Stimulated activated naive CD8-positive, alpha-beta T cell treated with anti-CD3 and anti-CD28 coated beads, Interleukin-15, Interleukin-2, amounts not matched to agents 100 ng/mL and 50 ng/mL, for 24 hours (primary cell): ENCODE results near the gene ARL5C.

Source experiments
- H3K27ac Mint-ChIP-seq: one replicate; pipeline ENCODE4 v1.8.0; 2021; ENCODE audit warnings: mild to moderate bottlenecking, mixed read lengths
- H3K27me3 Mint-ChIP-seq: one replicate; pipeline ENCODE4 v1.8.0; 2021; ENCODE audit warnings: mixed read lengths
- H3K36me3 Mint-ChIP-seq: one replicate; pipeline ENCODE4 v1.8.0; 2021; ENCODE audit warnings: low read depth, mixed read lengths
- H3K4me1 Mint-ChIP-seq: one replicate; pipeline ENCODE4 v1.8.0; 2021; ENCODE audit warnings: low read depth, mixed read lengths
- H3K4me3 Mint-ChIP-seq: one replicate; pipeline ENCODE4 v1.8.0; 2021; ENCODE audit warnings: mild to moderate bottlenecking, mixed read lengths
- H3K9me3 Mint-ChIP-seq: one replicate; pipeline ENCODE4 v1.8.0; 2021; ENCODE audit warnings: mixed read lengths

The ARL5C gene

DNA sequence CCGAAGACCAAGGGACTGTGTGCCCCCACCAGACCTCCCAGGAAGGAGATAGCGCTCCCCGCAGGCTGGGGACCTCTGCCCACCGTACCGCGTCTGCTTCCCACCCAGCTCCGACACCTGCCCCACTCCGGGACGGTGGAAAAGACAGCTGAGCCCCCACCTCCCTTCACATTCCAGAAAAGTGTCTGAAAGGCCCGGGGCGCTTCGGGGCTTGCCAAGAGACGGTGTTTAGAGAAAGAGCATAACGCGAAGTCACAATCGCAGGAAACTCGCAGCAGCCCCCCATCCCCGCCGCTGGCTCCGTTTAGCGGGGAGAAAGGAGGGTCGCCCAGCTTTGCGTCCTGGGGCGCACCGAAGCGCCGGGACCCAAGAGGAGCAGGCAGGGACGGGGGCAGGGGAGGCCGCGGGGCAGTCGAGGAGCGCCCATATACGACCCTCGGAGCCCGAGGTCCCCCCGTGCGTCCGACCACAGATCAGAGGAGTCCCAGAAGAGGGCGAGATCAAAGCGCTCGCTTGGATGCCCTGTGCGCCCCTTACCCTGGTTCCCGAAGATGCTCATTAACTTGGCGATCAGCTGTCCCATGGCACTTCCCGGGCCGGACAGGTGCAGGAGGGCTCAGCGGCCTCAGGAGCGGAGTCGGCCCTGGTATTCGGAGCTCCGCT is 652 bp downstream of the ARL5C start:
- H3K4me3 Mint-ChIP-seq: peak overlapping the region; percentile 82
- no peaks in the 10 kb centered on the region for H3K36me3 Mint-ChIP-seq
- peak overlapping the region; percentile 1 for H3K27ac Mint-ChIP-seq
- H3K9me3 Mint-ChIP-seq: no peaks in the 10 kb centered on the region
- H3K27me3 Mint-ChIP-seq: peaks cover 21% of the 10 kb centered on the region
- peaks cover 18% of the 10 kb centered on the region for H3K4me1 Mint-ChIP-seq

DNA sequence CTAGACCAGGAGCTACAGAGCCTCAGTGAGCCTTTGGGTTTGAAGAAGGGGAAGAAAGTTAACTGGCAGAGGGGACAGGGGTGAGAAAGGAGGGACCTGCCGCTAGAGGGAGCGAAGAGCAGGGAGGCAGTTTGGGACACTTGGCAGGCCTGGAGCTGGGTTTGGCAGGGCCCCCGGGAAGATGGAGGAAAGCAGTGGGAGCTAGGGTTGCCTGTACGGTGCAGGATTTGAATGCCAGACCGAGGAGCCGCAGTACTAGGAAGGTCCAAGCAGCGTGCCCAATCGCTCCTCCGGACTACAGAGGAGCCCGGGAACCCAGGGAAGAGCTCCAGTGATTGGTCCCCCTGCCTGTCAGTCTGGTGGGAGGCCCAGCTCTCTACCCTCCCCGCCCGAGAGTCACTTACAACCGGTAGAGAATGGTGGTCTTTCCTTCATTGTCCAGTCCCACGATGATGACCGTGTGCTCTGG is 1.3 kb downstream of the ARL5C start:
- no peaks in the 10 kb centered on the region for H3K9me3 Mint-ChIP-seq
- H3K4me3 Mint-ChIP-seq: peak overlapping the region; percentile 82
- H3K36me3 Mint-ChIP-seq: no peaks in the 10 kb centered on the region
- H3K27ac Mint-ChIP-seq: peak overlapping the region; percentile 1
- H3K27me3 Mint-ChIP-seq: peaks cover 21% of the 10 kb centered on the region
- H3K4me1 Mint-ChIP-seq: peaks cover 18% of the 10 kb centered on the region

- Mint-ChIP-seq H3K9me3 (no peaks in the 10 kb centered on the region), H3K4me3 (no peak overlapping the region), H3K27ac (no peak overlapping the region), H3K36me3 (no peaks in the 10 kb centered on the region), H3K27me3 (peaks cover 17% of the 10 kb centered on the region), H3K4me1 (peaks cover 9% of the 10 kb centered on the region)
Observed at GRCh38 chr17:39161962-39162361, 4.0 kb downstream of the ARL5C start.

- H3K27me3 Mint-ChIP-seq: peaks cover 8% of the 10 kb centered on the region
- no peak overlapping the region for H3K27ac Mint-ChIP-seq
- H3K9me3 Mint-ChIP-seq: no peaks in the 10 kb centered on the region
- no peak overlapping the region for H3K4me3 Mint-ChIP-seq
- peaks cover 13% of the 10 kb centered on the region for H3K4me1 Mint-ChIP-seq
- peaks cover 6% of the 10 kb centered on the region for H3K36me3 Mint-ChIP-seq
Observed at GRCh38 chr17:39158623-39159022, 7.3 kb downstream of the ARL5C start.

- Mint-ChIP-seq H3K4me3 (no peak overlapping the region), H3K27ac (no peak overlapping the region), H3K9me3 (no peaks in the 10 kb centered on the region), H3K36me3 (peaks cover 6% of the 10 kb centered on the region), H3K27me3 (peaks cover 9% of the 10 kb centered on the region), H3K4me1 (peaks cover 33% of the 10 kb centered on the region)
Observed at GRCh38 chr17:39156491-39156890, 9.5 kb downstream of the ARL5C start.

DNA sequence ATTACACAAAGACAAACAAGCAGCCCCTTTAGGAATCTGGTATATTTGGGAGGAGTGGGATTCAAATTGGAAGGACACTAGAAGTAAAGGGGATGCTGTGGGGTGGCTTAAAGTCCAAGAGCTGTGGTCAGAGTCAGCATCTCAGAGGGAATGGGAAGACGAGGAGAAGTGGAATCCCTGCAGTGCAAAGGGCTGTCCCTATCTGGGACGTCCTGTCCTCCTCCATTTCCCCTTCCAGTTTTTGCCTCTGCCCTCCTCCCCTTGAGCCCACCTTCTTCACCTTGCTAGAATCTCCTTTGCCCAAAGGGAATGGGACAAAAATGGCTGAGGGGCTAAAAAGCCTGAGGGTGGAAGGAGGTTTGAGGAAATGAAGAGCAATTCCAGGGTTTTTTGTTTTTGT is 10.3 kb downstream of the ARL5C start:
- H3K27me3 Mint-ChIP-seq: peaks cover 9% of the 10 kb centered on the region
- peaks cover 6% of the 10 kb centered on the region for H3K36me3 Mint-ChIP-seq
- H3K4me1 Mint-ChIP-seq: peaks cover 38% of the 10 kb centered on the region
- no peak overlapping the region for H3K27ac Mint-ChIP-seq
- H3K4me3 Mint-ChIP-seq: no peak overlapping the region
- H3K9me3 Mint-ChIP-seq: no peaks in the 10 kb centered on the region

GRCh38 chr17:39153599-39154051 is 12.3 kb downstream of the ARL5C start:
- H3K27ac Mint-ChIP-seq: peak overlapping the region; percentile 98
- peaks cover 6% of the 10 kb centered on the region for H3K36me3 Mint-ChIP-seq
- H3K9me3 Mint-ChIP-seq: no peaks in the 10 kb centered on the region
- peaks cover 13% of the 10 kb centered on the region for H3K27me3 Mint-ChIP-seq
- H3K4me1 Mint-ChIP-seq: peaks cover 44% of the 10 kb centered on the region
- H3K4me3 Mint-ChIP-seq: peak overlapping the region; percentile 96

DNA sequence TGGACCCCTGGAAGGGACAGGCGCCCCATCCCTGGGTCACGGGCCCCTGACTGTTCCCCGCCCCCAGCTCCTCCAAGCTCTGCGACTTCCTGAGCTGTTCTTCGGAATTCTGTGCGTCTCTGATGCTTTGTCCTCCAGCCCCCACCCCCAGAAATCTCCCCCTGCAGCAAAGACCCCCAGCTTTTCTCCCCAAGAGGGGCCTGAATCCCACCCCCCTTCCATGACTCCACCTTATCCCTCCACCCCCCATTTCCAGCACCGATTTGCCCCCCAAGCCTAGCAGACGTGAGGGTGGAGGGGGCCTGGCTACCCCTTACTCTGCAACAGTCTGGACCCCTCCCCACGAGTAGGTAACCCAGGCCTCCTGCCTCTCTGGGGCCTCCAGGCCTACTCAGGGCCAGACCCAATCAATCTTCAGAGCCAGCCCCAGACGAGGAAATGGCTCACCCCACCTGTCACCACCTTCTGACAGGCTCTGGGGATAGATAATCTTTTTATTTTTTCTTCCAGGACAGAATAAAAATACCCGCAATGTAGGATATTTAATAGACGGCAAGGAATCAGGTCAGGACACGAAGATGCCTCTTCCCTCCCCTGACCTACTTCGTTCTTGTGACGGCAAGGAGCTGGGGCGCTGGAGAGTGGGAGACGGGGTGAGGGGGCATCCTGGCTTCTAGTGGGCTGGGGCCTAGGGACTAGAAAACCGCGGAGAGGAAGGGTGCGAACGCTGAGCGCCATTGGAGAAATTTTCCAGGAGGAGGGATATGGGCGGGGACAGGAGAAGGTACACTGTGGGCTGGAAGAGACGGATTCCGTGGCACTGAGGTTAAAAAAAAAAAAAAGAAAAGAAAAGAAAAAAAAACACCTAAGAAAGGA is 13.8 kb downstream of the ARL5C start:
- H3K9me3 Mint-ChIP-seq: no peaks in the 10 kb centered on the region

GRCh38 chr17:39151150-39151942 is 14.6 kb downstream of the ARL5C start, which contains the start of gene PLXDC1:
Gene PLXDC1, minus strand, starts transcription at chr17:39151637. Its CDS starts 200 bp downstream, at chr17:39151437.
- H3K27ac Mint-ChIP-seq: peak within 1 kb of the TSS; percentile 26
- H3K36me3 Mint-ChIP-seq: peaks cover 6% of the 10 kb centered on the region
- peaks cover 13% of the 10 kb centered on the region for H3K27me3 Mint-ChIP-seq
- no peaks in the 10 kb centered on the region for H3K9me3 Mint-ChIP-seq
- H3K4me3 Mint-ChIP-seq: peak within 1 kb of the TSS; percentile 96
- H3K4me1 Mint-ChIP-seq: peaks cover 44% of the 10 kb centered on the region

More for the DNA sequence above, 13.8 kb downstream of the ARL5C start:
- peaks cover 13% of the 10 kb centered on the region for H3K27me3 Mint-ChIP-seq
- peaks cover 6% of the 10 kb centered on the region for H3K36me3 Mint-ChIP-seq
- peak overlapping the region; percentile 96 for H3K4me3 Mint-ChIP-seq
- peaks cover 44% of the 10 kb centered on the region for H3K4me1 Mint-ChIP-seq
- H3K27ac Mint-ChIP-seq: peak overlapping the region; percentile 26

GRCh38 chr17:39150795-39151149 is 15.2 kb downstream of the ARL5C start:
- H3K27ac Mint-ChIP-seq: no peak overlapping the region

GRCh38 chr17:39150104-39150634 is 15.8 kb downstream of the ARL5C start:
- H3K4me1 Mint-ChIP-seq: peaks cover 44% of the 10 kb centered on the region
- no peak overlapping the region for H3K4me3 Mint-ChIP-seq
- no peaks in the 10 kb centered on the region for H3K9me3 Mint-ChIP-seq
- H3K27ac Mint-ChIP-seq: no peak overlapping the region
- H3K36me3 Mint-ChIP-seq: peaks cover 6% of the 10 kb centered on the region
- H3K27me3 Mint-ChIP-seq: peaks cover 13% of the 10 kb centered on the region

More at GRCh38 chr17:39150795-39151149, 15.2 kb downstream of the ARL5C start:
- Mint-ChIP-seq H3K4me1 (peaks cover 44% of the 10 kb centered on the region), H3K9me3 (no peaks in the 10 kb centered on the region), H3K27me3 (peaks cover 13% of the 10 kb centered on the region), H3K4me3 (peak overlapping the region; percentile 47), H3K36me3 (peaks cover 6% of the 10 kb centered on the region)

GRCh38 chr17:39147221-39148185 is 18.5 kb downstream of the ARL5C start:
- no peak overlapping the region for H3K27ac Mint-ChIP-seq
- H3K4me3 Mint-ChIP-seq: no peak overlapping the region
- H3K27me3 Mint-ChIP-seq: peaks cover 4% of the 10 kb centered on the region
- no peaks in the 10 kb centered on the region for H3K9me3 Mint-ChIP-seq
- peaks cover 19% of the 10 kb centered on the region for H3K4me1 Mint-ChIP-seq
- no peaks in the 10 kb centered on the region for H3K36me3 Mint-ChIP-seq

DNA sequence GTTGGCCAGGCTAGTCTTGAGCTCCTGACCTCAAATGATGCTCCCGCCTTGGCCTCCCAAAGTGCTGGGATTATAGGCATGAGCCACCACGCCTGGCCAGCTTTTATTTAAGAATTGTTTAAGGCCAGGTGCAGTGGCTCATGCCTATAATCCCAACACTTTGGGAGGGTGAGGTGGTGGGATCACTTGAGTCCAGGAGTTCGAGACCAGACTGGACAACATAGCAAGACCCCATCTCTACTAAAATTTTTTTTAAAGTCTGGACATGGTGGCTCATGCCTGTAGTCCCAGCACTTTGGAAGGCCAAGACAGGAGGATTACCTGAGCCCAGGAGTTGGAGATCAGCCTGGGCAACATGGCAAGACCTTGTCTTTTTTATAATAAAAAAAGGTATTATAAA is 19.7 kb downstream of the ARL5C start:
- H3K36me3 Mint-ChIP-seq: no peaks in the 10 kb centered on the region

More for the DNA sequence above, 19.7 kb downstream of the ARL5C start:
- no peak overlapping the region for H3K4me3 Mint-ChIP-seq
- no peak overlapping the region for H3K27ac Mint-ChIP-seq
- H3K27me3 Mint-ChIP-seq: peaks cover 4% of the 10 kb centered on the region
- peaks cover 10% of the 10 kb centered on the region for H3K4me1 Mint-ChIP-seq
- no peaks in the 10 kb centered on the region for H3K9me3 Mint-ChIP-seq
